Breast epithelium (tissue), 3 donors: ENCODE data around the gene CCDC9.
A peak's percentile ranks its signal among the peaks of the same experiment; 100 is the strongest.

ENCODE experiments used
- CTCF ChIP-seq, 3 donors: fragments of 450-650 bp; IDR thresholded peaks; one replicate each; pipeline ENCODE4 v1.5.1; 2016 to 2017; ENCODE audit warnings: antibody characterized with exemption in 3 of 3, mild to moderate bottlenecking in 3 of 3, moderate library complexity in 3 of 3
- POLR2A ChIP-seq: fragments of 450-650 bp; IDR thresholded peaks from one replicate; pipeline ENCODE4 v1.6.1; 2016; ENCODE audit warnings: antibody characterized with exemption, mild to moderate bottlenecking, moderate library complexity
- POLR2AphosphoS5 ChIP-seq, 3 donors: sonication (generic); formaldehyde crosslinking; IDR thresholded peaks; one replicate each; pipeline ENCODE4 v1.6.1; 2017; ENCODE audit warnings: antibody characterized with exemption in 3 of 3

GRCh38 chr19:47274891-47275761 is 18.8 kb downstream of the CCDC9 start:
- TF ChIP-seq CTCF (IDR thresholded peaks at IDR 0.05): no peak
- no peak for TF ChIP-seq POLR2A
- peak in 1 of 3 donors; percentile 11 for TF ChIP-seq POLR2AphosphoS5 (IDR thresholded peaks at IDR 0.05)
